Effector memory CD8-positive, alpha-beta T cell (primary cell): ENCODE measurements around the gene TRIM71.
"Not testable (repeated sequence)": the region's sequence is repeated elsewhere in the genome, so short reads cannot be mapped to it uniquely, and the experiment has no call there.

Source experiments
- ATAC-seq: fragments of 150-1000 bp; cut with Tn5 transposase; replicated peaks from 2 replicates; pipeline ENCODE4 v1.10.0; 2021; ENCODE audit warnings: mild to moderate bottlenecking, moderate library complexity
- DNase-seq, 3 experiments: peaks; one replicate each; pipeline ENCODE4 v3.0.0; 2021
- H3K27ac Mint-ChIP-seq, 2 donors: one replicate each; pipeline ENCODE4 v1.8.0; 2022; ENCODE audit warnings: mild to moderate bottlenecking in 2 of 2, mixed read lengths in 2 of 2, moderate library complexity in 2 of 2
- H3K27me3 Mint-ChIP-seq, 2 donors: one replicate each; pipeline ENCODE4 v1.8.0; 2022; ENCODE audit warnings: mixed read lengths in 2 of 2
- H3K36me3 Mint-ChIP-seq: one replicate; pipeline ENCODE4 v1.8.0; 2022; ENCODE audit warnings: mild to moderate bottlenecking, moderate library complexity, mixed read lengths; ENCODE audit not compliant: insufficient read depth
- H3K4me1 Mint-ChIP-seq, 2 donors: one replicate each; pipeline ENCODE4 v1.8.0; 2022; ENCODE audit warnings: low read depth in 2 of 2, mixed read lengths in 2 of 2
- H3K4me3 Mint-ChIP-seq, 2 donors: one replicate each; pipeline ENCODE4 v1.8.0; 2022; ENCODE audit warnings: mild to moderate bottlenecking in 2 of 2, mixed read lengths in 2 of 2, moderate library complexity in 2 of 2
- H3K9me3 Mint-ChIP-seq, 2 donors: one replicate each; pipeline ENCODE4 v1.8.0; 2022; ENCODE audit warnings: mixed read lengths in 2 of 2

The TRIM71 gene

DNA sequence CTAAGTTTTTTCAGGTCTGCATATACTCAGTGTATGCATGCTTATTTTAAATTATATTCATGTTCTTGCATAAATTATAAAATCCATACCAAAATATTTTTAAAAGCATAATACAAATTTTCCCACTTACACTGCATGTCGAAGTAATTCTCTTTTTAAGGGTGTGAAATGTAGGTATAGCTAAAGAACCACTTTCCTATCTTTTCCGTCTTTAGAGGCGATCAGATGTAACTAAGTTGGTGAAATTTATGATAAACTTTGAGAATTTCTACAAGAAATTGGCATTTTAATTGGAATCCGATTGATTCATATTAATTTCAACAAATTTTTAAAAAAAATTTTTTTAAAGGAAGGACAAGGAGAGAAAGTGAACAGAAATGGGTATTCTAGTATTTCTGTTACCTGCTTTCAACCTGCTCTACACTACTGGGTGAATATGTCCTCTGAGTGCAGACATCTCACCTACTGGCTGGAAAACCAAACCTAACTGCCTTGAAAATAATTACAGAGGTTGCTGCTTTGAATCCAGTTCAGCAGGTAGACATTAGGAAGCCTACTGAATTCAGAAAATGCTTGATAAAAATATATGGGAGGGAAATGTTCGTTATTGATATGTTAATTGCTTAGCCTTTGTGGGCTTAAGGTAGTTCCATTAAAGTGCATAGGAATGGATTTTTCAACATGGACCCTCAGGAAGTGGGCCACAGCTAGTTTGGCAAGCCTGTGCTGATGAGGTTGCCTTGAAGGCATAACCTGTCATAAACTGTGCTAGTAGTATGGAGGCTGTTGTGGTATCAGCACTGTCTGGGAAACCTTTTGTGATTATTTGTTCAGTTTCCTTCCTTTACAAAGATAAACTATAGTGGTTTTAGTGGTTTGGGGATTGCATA lies 5.1 kb downstream of the TRIM71 start:
- Mint-ChIP-seq H3K36me3 (no peaks in the 10 kb centered on the region), H3K4me3 (no peak overlapping the region), H3K4me1 (peaks cover 0 to 4% of the 10 kb centered on the region in 2 donors), H3K27ac (no peak overlapping the region), H3K27me3 (peaks cover 36 to 50% of the 10 kb centered on the region in 2 donors), H3K9me3 (no peaks in the 10 kb centered on the region)
- DNase-seq (no peak), ATAC-seq (no peak)

- DNase-seq, H3K9me3 Mint-ChIP-seq, ATAC-seq, H3K27ac Mint-ChIP-seq, H3K4me3 Mint-ChIP-seq, H3K4me1 Mint-ChIP-seq, H3K36me3 Mint-ChIP-seq: not testable (repeated sequence)
- H3K27me3 Mint-ChIP-seq = peaks cover 36 to 48% of the 10 kb centered on the region in 2 donors
These were observed 5.9 kb downstream of the TRIM71 start for GRCh38 chr3:32823641-32824184.

GRCh38 chr3:32825601-32826375 lies 8.0 kb downstream of the TRIM71 start:
- ATAC-seq (no peak), DNase-seq (no peak)
- H3K27me3 Mint-ChIP-seq = peaks cover 20 to 37% of the 10 kb centered on the region in 2 donors
- H3K4me1 Mint-ChIP-seq = no peaks in the 10 kb centered on the region
- H3K27ac Mint-ChIP-seq = no peak overlapping the region
- no peaks in the 10 kb centered on the region for H3K9me3 Mint-ChIP-seq
- no peak overlapping the region for H3K4me3 Mint-ChIP-seq
- no peaks in the 10 kb centered on the region for H3K36me3 Mint-ChIP-seq

DNA sequence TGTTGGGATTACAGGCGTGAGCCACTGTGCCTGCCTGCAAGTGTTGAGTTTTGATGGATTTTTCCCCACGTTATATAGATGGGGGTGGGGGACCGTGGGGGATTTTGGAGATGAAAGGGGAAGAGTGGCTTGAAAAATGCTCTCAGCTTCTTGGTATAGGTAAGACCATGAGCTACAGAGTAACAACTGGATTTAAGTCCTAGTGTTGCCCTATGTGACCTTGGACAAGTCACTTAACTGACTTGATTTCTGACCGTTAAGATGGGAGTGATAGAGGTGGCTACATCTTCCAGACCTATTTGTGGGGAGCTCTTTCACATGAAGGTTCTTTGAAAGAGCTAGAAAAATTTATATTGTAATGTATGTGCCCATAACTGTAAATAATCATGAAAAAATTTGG lies 13.3 kb downstream of the TRIM71 start:
- Mint-ChIP-seq H3K36me3 (no peaks in the 10 kb centered on the region), H3K9me3 (no peaks in the 10 kb centered on the region), H3K4me1 (no peaks in the 10 kb centered on the region), H3K27me3 (peaks cover 32 to 53% of the 10 kb centered on the region in 2 donors), H3K27ac (no peak overlapping the region), H3K4me3 (no peak overlapping the region)
- DNase-seq = no peak
- no peak for ATAC-seq

GRCh38 chr3:32831791-32832190 lies 14.0 kb downstream of the TRIM71 start:
- Mint-ChIP-seq H3K9me3 (no peaks in the 10 kb centered on the region), H3K27me3 (peaks cover 39 to 53% of the 10 kb centered on the region in 2 donors), H3K4me3 (no peak overlapping the region), H3K36me3 (no peaks in the 10 kb centered on the region), H3K27ac (no peak overlapping the region), H3K4me1 (no peaks in the 10 kb centered on the region)
- DNase-seq = no peak
- ATAC-seq = no peak

GRCh38 chr3:32832193-32832592 lies 14.4 kb downstream of the TRIM71 start:
- H3K36me3 Mint-ChIP-seq = no peaks in the 10 kb centered on the region
- no peak overlapping the region for H3K27ac Mint-ChIP-seq
- DNase-seq (no peak), ATAC-seq (no peak)
- no peaks in the 10 kb centered on the region for H3K4me1 Mint-ChIP-seq
- no peak overlapping the region for H3K4me3 Mint-ChIP-seq
- peaks cover 38 to 49% of the 10 kb centered on the region in 2 donors for H3K27me3 Mint-ChIP-seq
- no peaks in the 10 kb centered on the region for H3K9me3 Mint-ChIP-seq

GRCh38 chr3:32835049-32835371 lies 17.2 kb downstream of the TRIM71 start:
- ATAC-seq = no peak
- H3K9me3 Mint-ChIP-seq = no peaks in the 10 kb centered on the region
- no peak for DNase-seq
- H3K36me3 Mint-ChIP-seq = no peaks in the 10 kb centered on the region
- H3K27me3 Mint-ChIP-seq = peaks cover 32 to 41% of the 10 kb centered on the region in 2 donors
- no peaks in the 10 kb centered on the region for H3K4me1 Mint-ChIP-seq
- H3K4me3 Mint-ChIP-seq = no peak overlapping the region
- H3K27ac Mint-ChIP-seq = no peak overlapping the region

- no peak overlapping the region for H3K27ac Mint-ChIP-seq
- no peak overlapping the region for H3K4me3 Mint-ChIP-seq
- no peaks in the 10 kb centered on the region for H3K9me3 Mint-ChIP-seq
- no peaks in the 10 kb centered on the region for H3K36me3 Mint-ChIP-seq
- H3K27me3 Mint-ChIP-seq = peaks cover 32 to 43% of the 10 kb centered on the region in 2 donors
- no peak for DNase-seq
- ATAC-seq = no peak
- H3K4me1 Mint-ChIP-seq = no peaks in the 10 kb centered on the region
These were observed 18.2 kb downstream of the TRIM71 start for GRCh38 chr3:32835961-32836360.

GRCh38 chr3:32836601-32837000 lies 18.8 kb downstream of the TRIM71 start:
- Mint-ChIP-seq H3K36me3 (no peaks in the 10 kb centered on the region), H3K9me3 (no peaks in the 10 kb centered on the region), H3K27ac (no peak overlapping the region), H3K27me3 (peaks cover 32 to 42% of the 10 kb centered on the region in 2 donors), H3K4me3 (no peak overlapping the region), H3K4me1 (no peaks in the 10 kb centered on the region)
- DNase-seq (no peak), ATAC-seq (no peak)

DNA sequence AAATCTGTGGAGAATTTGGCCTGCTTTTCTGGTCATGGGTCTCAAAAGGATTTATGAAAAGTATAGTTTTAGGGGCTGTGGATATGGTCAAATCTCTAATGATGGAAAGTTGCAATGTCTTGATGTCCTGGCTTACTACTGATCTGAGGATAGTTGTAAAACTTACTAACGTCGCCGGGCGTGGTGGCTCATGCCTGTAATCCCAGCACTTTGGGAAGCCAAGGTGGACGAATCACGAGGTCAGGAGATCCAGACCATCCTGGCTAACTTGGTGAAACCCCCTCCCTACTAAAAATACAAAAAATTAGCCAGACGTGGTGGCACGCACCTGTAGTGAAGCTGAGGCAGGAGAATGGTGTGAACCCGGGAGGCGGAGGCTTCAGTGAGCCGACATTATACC lies 19.6 kb downstream of the TRIM71 start:
- Mint-ChIP-seq H3K9me3 (no peaks in the 10 kb centered on the region), H3K4me1 (peaks cover 0 to 2% of the 10 kb centered on the region in 2 donors), H3K27me3 (peaks cover 25 to 34% of the 10 kb centered on the region in 2 donors), H3K27ac (no peak overlapping the region), H3K36me3 (no peaks in the 10 kb centered on the region), H3K4me3 (no peak overlapping the region)
- DNase-seq (no peak), ATAC-seq (no peak)

GRCh38 chr3:32837789-32838188 lies 20.0 kb downstream of the TRIM71 start:
- Mint-ChIP-seq H3K9me3 (no peaks in the 10 kb centered on the region), H3K27me3 (peaks cover 22 to 31% of the 10 kb centered on the region in 2 donors), H3K27ac (no peak overlapping the region), H3K4me3 (no peak overlapping the region), H3K4me1 (peaks cover under 1 to 5% of the 10 kb centered on the region in 2 donors), H3K36me3 (no peaks in the 10 kb centered on the region)
- no peak for DNase-seq
- no peak for ATAC-seq

DNA sequence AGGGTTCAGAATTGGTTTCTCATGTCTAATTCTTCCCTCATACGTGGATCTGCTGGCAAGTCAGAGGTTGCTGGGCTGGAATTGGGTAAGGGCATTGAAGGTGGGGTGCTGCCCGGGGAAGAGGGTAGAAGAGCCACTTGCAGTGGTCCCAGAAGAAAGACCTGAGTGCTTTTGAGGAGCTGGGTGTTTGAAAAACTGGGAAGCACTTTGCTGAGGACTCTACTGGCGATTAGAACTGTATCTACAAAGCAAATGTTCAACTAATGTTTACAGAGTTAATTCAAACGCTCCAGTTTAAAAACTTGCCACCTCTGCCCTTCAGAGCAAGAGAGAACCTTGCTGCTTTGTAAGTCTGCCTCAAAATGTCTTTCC lies 21.9 kb downstream of the TRIM71 start:
- ATAC-seq = no peak
- H3K4me1 Mint-ChIP-seq = peaks cover 5 to 8% of the 10 kb centered on the region in 2 donors
- no peak overlapping the region for H3K27ac Mint-ChIP-seq
- H3K36me3 Mint-ChIP-seq = no peaks in the 10 kb centered on the region
- H3K27me3 Mint-ChIP-seq = peaks cover 18 to 20% of the 10 kb centered on the region in 2 donors
- DNase-seq = no peak
- no peaks in the 10 kb centered on the region for H3K9me3 Mint-ChIP-seq
- no peak overlapping the region for H3K4me3 Mint-ChIP-seq

- DNase-seq (no peak), ATAC-seq (no peak)
- peaks cover 5 to 8% of the 10 kb centered on the region in 2 donors for H3K4me1 Mint-ChIP-seq
- no peaks in the 10 kb centered on the region for H3K9me3 Mint-ChIP-seq
- no peaks in the 10 kb centered on the region for H3K36me3 Mint-ChIP-seq
- no peak overlapping the region for H3K4me3 Mint-ChIP-seq
- H3K27me3 Mint-ChIP-seq = peaks cover 13 to 15% of the 10 kb centered on the region in 2 donors
- no peak overlapping the region for H3K27ac Mint-ChIP-seq
These were observed 22.5 kb downstream of the TRIM71 start for GRCh38 chr3:32840086-32840841.
